GM19395 (cell line): ENCODE results near the gene THUMPD1.
"Not testable (repeated sequence)": the region's sequence is repeated elsewhere in the genome, so short reads cannot be mapped to it uniquely, and the experiment has no call there.

Experiments used
- ATAC-seq: cut with Tn5 transposase; IDR thresholded peaks from one replicate; pipeline ENCODE4 v1.9.1; 2021; ENCODE audit warnings: mild to moderate bottlenecking, moderate library complexity; ENCODE audit not compliant: unreplicated experiment

The THUMPD1 gene

GRCh38 chr16:20696618-20697017 is 45.0 kb downstream of the THUMPD1 start:
- ATAC-seq: no peak

- no peak for ATAC-seq
Measured at GRCh38 chr16:20695024-20695423, 46.6 kb downstream of the THUMPD1 start.

DNA sequence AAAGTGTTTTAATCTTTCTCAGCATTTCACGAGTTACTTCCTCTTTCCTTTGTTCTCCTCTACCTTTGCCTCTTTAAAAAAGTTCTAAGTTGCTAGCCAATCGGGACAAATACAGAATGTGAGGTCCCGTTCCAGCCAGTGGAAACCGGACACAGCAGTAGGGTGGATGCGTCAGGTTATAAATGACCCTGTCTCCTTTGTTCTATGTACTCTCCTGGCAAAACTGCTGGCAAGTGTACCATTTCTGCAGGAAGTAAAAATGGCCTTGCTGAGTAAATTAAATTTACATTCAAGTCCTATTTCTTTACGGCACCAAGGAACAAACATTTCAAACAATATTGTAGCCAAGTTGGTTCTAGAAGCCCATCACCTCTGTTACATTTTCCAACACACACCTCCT is 47.5 kb downstream of the THUMPD1 start:
- not testable (repeated sequence) for ATAC-seq

GRCh38 chr16:20689668-20690067 is 52.0 kb downstream of the THUMPD1 start:
- ATAC-seq: no peak

DNA sequence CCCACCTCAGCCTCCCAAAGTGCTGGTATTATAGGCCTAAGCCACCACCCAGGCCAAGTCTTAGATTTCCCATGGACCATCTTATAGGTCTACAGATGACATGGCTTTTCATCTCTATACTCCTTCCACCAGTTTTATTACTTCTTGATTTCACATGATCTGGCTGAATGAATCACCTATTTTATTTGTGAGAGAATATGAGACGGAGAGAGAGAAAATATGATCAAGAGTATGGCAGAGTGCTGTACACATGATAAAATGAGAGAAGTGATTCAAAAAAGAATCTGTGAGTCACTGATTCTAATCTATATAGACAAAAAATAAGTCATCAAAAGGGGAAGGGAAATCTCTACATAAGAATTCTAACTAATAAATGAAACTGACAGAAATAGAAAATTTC is 57.8 kb downstream of the THUMPD1 start:
- ATAC-seq: no peak
